ENCODE measurements around the gene KLHL24.
"Not testable (repeated sequence)": the region's sequence is repeated elsewhere in the genome, so short reads cannot be mapped to it uniquely, and the experiment has no call there.

Gene KLHL24

GRCh38 chr3:183636221-183637105, 1.0 kb downstream of the KLHL24 start:
- peak; percentile 57 for DNase-seq

DNA sequence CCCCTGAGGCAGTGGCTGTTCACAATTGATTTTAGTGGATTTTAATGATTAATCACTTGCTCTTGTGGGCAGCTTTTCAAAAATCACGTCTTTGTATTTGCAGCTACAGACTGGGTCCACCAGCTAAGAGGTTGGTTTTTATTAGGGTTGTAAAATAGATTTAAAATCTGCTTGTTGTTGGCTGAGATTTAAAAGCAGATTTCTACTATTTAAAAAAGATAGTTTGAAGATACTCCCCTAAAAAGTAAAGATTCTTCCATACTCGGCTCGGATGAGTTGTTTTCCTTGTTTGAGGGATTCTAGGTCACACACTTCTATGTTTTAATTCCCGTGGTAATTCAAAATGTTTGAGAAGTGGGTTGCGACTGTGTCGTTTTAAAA, 1.7 kb downstream of the KLHL24 start:
- no peak for DNase-seq

- not testable (repeated sequence) for DNase-seq
Measured at GRCh38 chr3:183637633-183638032, 2.2 kb downstream of the KLHL24 start.

DNA sequence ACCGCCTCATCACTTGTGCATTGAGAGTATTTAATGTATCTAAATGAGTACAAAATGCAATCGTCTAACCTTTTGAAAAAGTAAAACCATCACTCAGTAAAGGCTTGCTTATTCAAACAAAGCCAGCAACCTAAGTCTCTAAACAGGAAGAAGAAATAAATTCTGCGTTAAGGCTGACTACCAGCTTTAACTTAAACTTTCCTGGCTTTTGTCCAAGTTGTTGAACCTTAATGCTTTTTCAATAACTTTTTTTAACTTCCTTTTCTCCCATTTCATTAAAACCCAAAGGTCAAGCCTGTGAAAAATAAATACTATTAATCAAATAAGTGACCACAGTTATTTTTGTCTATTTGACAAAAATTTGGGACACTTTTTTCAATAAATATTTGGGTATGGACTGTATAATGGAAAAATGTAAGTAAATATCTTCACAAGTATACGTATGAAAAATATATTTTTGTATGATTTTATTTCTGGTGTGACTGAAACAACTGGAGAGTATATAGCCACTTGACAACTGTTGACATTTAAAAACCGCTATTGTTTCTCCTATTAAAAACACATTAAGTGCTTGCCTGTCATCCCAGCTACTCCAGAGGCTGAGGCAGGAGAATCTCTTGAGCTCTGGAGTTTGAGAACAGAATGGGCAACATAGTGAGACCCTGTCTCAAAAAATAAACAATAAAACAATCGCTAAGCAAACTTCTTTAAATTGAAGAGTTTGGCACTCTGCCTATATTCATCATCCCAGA, 2.9 kb downstream of the KLHL24 start:
- DNase-seq: no peak

DNA sequence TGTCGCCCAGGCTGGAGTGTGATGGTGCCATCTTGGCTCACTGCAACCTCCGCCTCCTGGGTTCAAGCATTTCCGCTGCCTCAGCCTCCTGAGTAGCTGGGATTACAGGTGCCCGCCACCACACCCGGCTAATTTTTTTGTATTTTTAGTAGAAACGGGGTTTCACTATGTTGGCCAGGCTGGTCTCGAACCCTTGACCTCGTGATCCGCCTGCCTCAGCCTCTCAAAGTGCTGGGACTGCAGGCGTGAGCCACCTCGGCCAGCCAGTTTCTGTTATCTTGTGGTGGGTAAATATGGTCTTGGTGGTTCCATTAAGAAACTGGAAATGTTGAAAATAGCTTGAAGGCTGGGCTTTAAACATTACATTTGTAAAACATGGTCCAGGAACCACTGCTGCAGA, 5.2 kb downstream of the KLHL24 start:
- not testable (repeated sequence) for DNase-seq

- DNase-seq: no peak
Measured at GRCh38 chr3:183641882-183642281, 6.5 kb downstream of the KLHL24 start.

GRCh38 chr3:183644244-183644643, 8.8 kb downstream of the KLHL24 start:
- no peak for DNase-seq

GRCh38 chr3:183645254-183645653, 9.8 kb downstream of the KLHL24 start:
- no peak for DNase-seq

GRCh38 chr3:183650554-183650953, 15.1 kb downstream of the KLHL24 start:
- DNase-seq: no peak

GRCh38 chr3:183653209-183654064, 18.0 kb downstream of the KLHL24 start:
- DNase-seq: no peak

DNA sequence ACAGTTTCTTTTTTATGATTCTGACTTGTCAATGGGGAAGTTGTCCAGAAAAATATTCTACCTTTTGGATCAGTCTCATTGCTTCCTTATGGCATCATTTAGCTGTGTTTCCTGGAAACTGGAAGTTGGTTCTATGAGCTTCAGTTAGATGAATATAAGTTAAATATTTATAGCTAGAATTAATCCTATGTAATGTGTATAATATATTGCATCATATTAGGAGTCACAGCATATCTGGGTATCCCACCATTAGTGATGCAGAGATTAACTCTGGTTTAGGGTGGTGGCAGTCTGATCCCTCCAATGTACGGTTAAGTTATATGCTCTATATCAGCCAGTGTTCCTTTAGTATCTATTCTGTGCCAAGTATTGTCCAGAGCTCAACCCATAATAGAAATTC, 19.3 kb downstream of the KLHL24 start:
- DNase-seq: no peak

GRCh38 chr3:183662099-183662498, 26.7 kb downstream of the KLHL24 start:
- no peak for DNase-seq

DNA sequence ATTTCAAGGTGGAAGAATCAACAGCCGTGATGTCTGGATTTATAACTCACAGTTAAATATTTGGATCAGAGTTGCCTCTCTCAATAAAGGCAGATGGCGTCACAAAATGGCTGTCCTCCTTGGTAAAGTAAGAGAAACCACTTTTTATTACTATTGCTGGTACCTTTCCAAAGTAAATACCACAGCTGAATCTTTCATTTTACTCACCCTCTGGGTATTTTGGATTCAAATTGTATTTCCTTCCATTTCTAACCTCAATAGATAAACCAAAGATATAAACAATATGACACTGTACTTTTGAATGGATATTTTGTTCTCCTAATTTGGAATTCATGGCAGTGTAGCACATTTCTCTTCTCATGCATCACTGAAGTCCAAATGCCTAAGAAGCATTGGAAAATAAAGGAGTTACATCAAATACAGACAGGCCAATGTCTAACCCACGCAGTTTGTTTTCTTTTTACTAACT, 29.5 kb downstream of the KLHL24 start:
- no peak for DNase-seq

- no peak for DNase-seq
Measured at GRCh38 chr3:183680061-183680460, 44.6 kb downstream of the KLHL24 start.

- DNase-seq: no peak
Measured at GRCh38 chr3:183687705-183688104, 52.3 kb downstream of the KLHL24 start.

DNA sequence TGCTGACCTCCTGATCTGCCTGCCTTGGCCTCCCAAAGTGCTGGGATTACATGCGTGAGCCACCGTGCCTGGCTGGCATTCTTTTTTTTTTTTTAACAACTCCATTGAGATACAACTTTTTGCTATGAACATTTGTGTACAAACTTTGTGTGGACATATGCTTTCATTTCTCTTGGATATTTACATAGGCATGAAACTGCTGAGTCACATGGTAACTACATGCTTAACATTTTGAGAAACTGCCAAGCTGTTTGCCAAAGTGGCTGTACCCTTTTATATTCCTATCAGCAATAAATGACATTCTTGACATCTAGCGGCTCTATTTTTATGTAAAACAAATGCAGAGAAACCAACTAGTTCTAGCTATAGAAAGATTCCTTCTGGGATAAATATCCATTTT, 53.5 kb downstream of the KLHL24 start:
- no peak for DNase-seq

GRCh38 chr3:183689621-183690020, 54.2 kb downstream of the KLHL24 start:
- not testable (repeated sequence) for DNase-seq

- no peak for DNase-seq
Measured at GRCh38 chr3:183690402-183690995, 55.1 kb downstream of the KLHL24 start.

DNA sequence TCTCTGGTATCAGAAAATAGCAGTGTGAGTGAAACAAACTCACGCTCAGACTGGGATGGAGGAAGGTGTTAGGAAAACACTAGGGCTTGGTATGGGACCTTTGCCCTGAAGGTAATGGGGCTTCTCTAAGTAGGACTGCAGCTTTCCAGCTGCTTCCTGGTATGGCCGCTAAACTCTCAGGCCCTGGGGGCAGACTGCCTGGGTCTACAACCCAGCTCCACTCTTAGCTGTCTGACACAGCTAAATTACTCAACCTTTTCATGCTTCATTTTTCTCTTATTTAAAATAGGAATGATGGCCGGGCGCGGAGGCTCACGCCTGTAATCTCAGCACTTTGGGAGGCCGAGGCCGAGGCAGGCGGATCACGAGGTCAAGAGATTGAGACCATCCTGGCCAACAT, 57.0 kb downstream of the KLHL24 start:
- DNase-seq: no peak

- no peak for DNase-seq
Measured at GRCh38 chr3:183695569-183696364, 60.3 kb downstream of the KLHL24 start.

GRCh38 chr3:183697123-183697609, 61.7 kb downstream of the KLHL24 start:
- DNase-seq: no peak
